HepG2 (cell line): ENCODE data around the gene MAGEB16. TPM values are rescaled to one million over a fixed set of nuclear protein-coding genes. Genes with fewer than 3 reads are reported as not detected.

Experiments used
- ATAC-seq: fragments of 200-7000 bp; cut with Tn5 transposase; 3 replicates; pipeline ENCODE4 v1.9.1; 2020; ENCODE audit warnings: mild to moderate bottlenecking, moderate library complexity
- BruUV-seq: library from RNA; stranded (reverse); fragments of 400-500 nt; replicated peaks from 2 replicates; lab custom pipeline; 2021; lab: Mats Ljungman, UMichigan
- CTCF ChIA-PET: fragments of 300-600 bp; formaldehyde crosslinking; extraction: SDS; loops from one replicate; lab custom pipeline; 2021; ENCODE audit warnings: low total read pairs, inconsistent platforms, low intra/inter-chr PET ratio; lab: Yijun Ruan, JAX
- POLR2A ChIA-PET: fragments of 350-600 bp; sonication (Branson Sonifier 250); formaldehyde crosslinking; loops from one replicate; lab custom pipeline; 2020; ENCODE audit warnings: antibody characterized with exemption, inconsistent platforms; lab: Yijun Ruan, JAX
- DNase-seq: peaks from one replicate; pipeline ENCODE4 v3.0.0-alpha.2; 2015; ENCODE audit warnings: low spot score
- FAIRE-seq: peaks from 3 replicates; lab custom pipeline; 2011; peaks lifted over from hg19 to GRCh38; lab: Jason Lieb, UNC
- H2AFZ ChIP-seq: one replicate; pipeline ENCODE4 v1.6.1; 2011; ENCODE audit warnings: low read length, inconsistent platforms
- H3K27ac ChIP-seq: fragments of 300-600 bp; 3 replicates; pipeline ENCODE4 v1.8.0; 2011; ENCODE audit warnings: mixed run types, mild to moderate bottlenecking, mixed read lengths, low read length, inconsistent platforms; ENCODE audit not compliant: insufficient read depth; ENCODE audit errors: extremely low read length
- H3K27me3 ChIP-seq, 2 experiments: fragments of 200-600 bp in 1 of 2; 2 replicates in 1 of 2; 3 replicates in 1 of 2; pipeline versions ENCODE4 v1.6.0 to v1.8.0; 2011; ENCODE audit warnings: low read length in 2 of 2, mild to moderate bottlenecking in 2 of 2, moderate library complexity in 2 of 2, inconsistent platforms in 1 of 2; ENCODE audit not compliant: insufficient read depth in 2 of 2, control insufficient read depth in 1 of 2
- H3K36me3 ChIP-seq, 2 experiments: fragments of 200-600 bp in 1 of 2; replicated peaks in 1 of 2; 2 replicates in 1 of 2; 3 replicates in 1 of 2; pipeline versions ENCODE4 v1.5.1 to v1.8.0; 2011; ENCODE audit warnings: low read length in 2 of 2, inconsistent platforms in 1 of 2; ENCODE audit not compliant: insufficient read depth in 2 of 2, control insufficient read depth in 1 of 2
- H3K4me1 ChIP-seq: 2 replicates; pipeline ENCODE4 v1.5.1; 2012; ENCODE audit warnings: low read length, inconsistent platforms; ENCODE audit not compliant: insufficient read depth
- H3K4me2 ChIP-seq: 2 replicates; pipeline ENCODE4 v1.6.0; 2011; ENCODE audit warnings: low read depth, low read length, inconsistent platforms
- H3K4me3 ChIP-seq, 3 experiments: fragments of 200-600 bp in 1 of 3; sonication (generic), shearing (Covaris generic) in 1 of 3; replicated peaks in 1 of 3; 2 replicates each; pipeline ENCODE4 v1.5.1; 2011 to 2016; ENCODE audit warnings: low read length in 3 of 3, inconsistent platforms in 2 of 3, low read depth in 2 of 3, mild to moderate bottlenecking in 2 of 3, control low read depth in 1 of 3, mixed read lengths in 1 of 3; ENCODE audit not compliant: insufficient read depth in 1 of 3
- H3K79me2 ChIP-seq: one replicate; pipeline ENCODE4 v1.6.1; 2011; ENCODE audit warnings: low read length, inconsistent platforms; ENCODE audit not compliant: insufficient read depth
- H3K9ac ChIP-seq: 2 replicates; pipeline ENCODE4 v1.6.0; 2011; ENCODE audit warnings: mild to moderate bottlenecking, low read depth, low read length, inconsistent platforms; ENCODE audit not compliant: insufficient read depth
- H3K9me3 ChIP-seq: 2 replicates; pipeline ENCODE4 v1.5.1; 2012; ENCODE audit warnings: mild to moderate bottlenecking, low read length
- H4K20me1 ChIP-seq: 2 replicates; pipeline ENCODE4 v1.6.0; 2011; ENCODE audit warnings: inconsistent platforms, mild to moderate bottlenecking, low read length, moderate library complexity; ENCODE audit not compliant: insufficient read depth
- ARID4A ChIP-seq: sonication (generic); formaldehyde crosslinking; IDR thresholded peaks from 2 replicates; pipeline ENCODE4 v1.5.0; 2020; ENCODE audit warnings: mild to moderate bottlenecking, missing genetic modification reagents, borderline replicate concordance
- FOXK2 ChIP-seq: fragments of 450-650 bp; IDR thresholded peaks from 2 replicates; pipeline ENCODE4 v1.6.1; 2016
- KLF15 ChIP-seq: sonication (generic); formaldehyde crosslinking; IDR thresholded peaks from 2 replicates; pipeline ENCODE4 v1.8.1; 2023; ENCODE audit warnings: borderline replicate concordance, mild to moderate bottlenecking, inconsistent platforms, missing genetic modification reagents, mixed read lengths
- KMT2A ChIP-seq: sonication (generic); formaldehyde crosslinking; IDR thresholded peaks from 2 replicates; pipeline ENCODE4 v1.4.0; 2020; ENCODE audit warnings: missing genetic modification reagents
- MXD3 ChIP-seq: IDR thresholded peaks from 2 replicates; pipeline ENCODE4 v1.6.1; 2016; ENCODE audit warnings: mild to moderate bottlenecking, missing biosample characterization, missing genetic modification reagents
- MXI1 ChIP-seq: IDR thresholded peaks from 3 replicates; pipeline ENCODE4 v1.6.1; 2012; ENCODE audit warnings: low read depth, low read length, inconsistent platforms, borderline replicate concordance
- RORA ChIP-seq: sonication (generic); formaldehyde crosslinking; IDR thresholded peaks from 2 replicates; pipeline ENCODE4 v1.5.0; 2020; ENCODE audit warnings: mild to moderate bottlenecking, missing genetic modification reagents, moderate library complexity
- TFE3 ChIP-seq: IDR thresholded peaks from 2 replicates; pipeline ENCODE4 v1.6.1; 2016
- ZBTB14 ChIP-seq: sonication (generic); formaldehyde crosslinking; IDR thresholded peaks from 2 replicates; pipeline ENCODE4 v1.4.0; 2020; ENCODE audit warnings: missing genetic modification reagents
- ZNF670 ChIP-seq: sonication (generic); formaldehyde crosslinking; IDR thresholded peaks from 2 replicates; pipeline ENCODE4 v1.8.0; 2022; ENCODE audit warnings: mild to moderate bottlenecking, missing genetic modification reagents, borderline replicate concordance
- ZNF674 ChIP-seq: sonication (generic); formaldehyde crosslinking; IDR thresholded peaks from 2 replicates; pipeline ENCODE4 v1.5.0; 2020; ENCODE audit warnings: low read depth, mild to moderate bottlenecking, missing genetic modification reagents
- ZNF747 ChIP-seq: sonication (generic); formaldehyde crosslinking; IDR thresholded peaks from 2 replicates; pipeline ENCODE4 v1.8.1; 2023; ENCODE audit warnings: missing genetic modification reagents, mild to moderate bottlenecking, borderline replicate concordance
- ZNF780A ChIP-seq: sonication (generic); formaldehyde crosslinking; IDR thresholded peaks from 2 replicates; pipeline ENCODE4 v1.8.0; 2022; ENCODE audit warnings: mild to moderate bottlenecking, missing genetic modification reagents, moderate library complexity
- ZSCAN31 ChIP-seq: sonication (generic); formaldehyde crosslinking; IDR thresholded peaks from 2 replicates; pipeline ENCODE4 v1.5.0; 2020; ENCODE audit warnings: low read depth, mild to moderate bottlenecking, missing genetic modification reagents
- WGBS: methylation state at CpG from one replicate; pipeline ENCODE4 v1.1.6; 2017; ENCODE audit warnings: low lambda C conversion rate; 5-methylcytosine and 5-hydroxymethylcytosine counted together
- in situ Hi-C: cut with HindIII; loops from 2 replicates; pipeline ENCODE4 v1.10.0; 2017; ENCODE audit warnings: low pct_unique_long_range_greater_than_20kb; ENCODE audit not compliant: extremely low pct_ligation_motif_present
- intact Hi-C: fragments of 100-400 bp; cut with micrococcal nuclease; formaldehyde crosslinking; loops from one replicate; pipeline ENCODE4 v1.10.0; 2022; ENCODE audit not compliant: unreplicated experiment
- polyA plus RNA-seq, 8 experiments: library from polyadenylated mRNA; depleted of rRNA in 3 of 8; stranded (reverse) in 7 of 8; unstranded in 1 of 8; fragments of >200 nt; fragmentation: Illumina TruSeq in 4 of 8; extraction: Trizol in 4 of 8; gene quantifications; 2 replicates each; pipeline versions ENCODE4 v1.2.1 to v1.2.3, GENCODE V29; 2011 to 2016; ENCODE audit warnings: low read depth in 4 of 8, missing spikeins in 1 of 8, mixed read lengths in 1 of 8; ENCODE audit not compliant: insufficient read depth in 1 of 8
- total RNA-seq, 5 experiments: library from RNA; depleted of rRNA; stranded (reverse); fragments of >200 nt; fragmentation: Illumina TruSeq; extraction: Trizol; gene quantifications; 2 replicates each; pipeline ENCODE4 v1.2.3, GENCODE V29; 2016; ENCODE audit warnings: low read depth in 1 of 5
- TF ChIP-seq, protein P1 (sequence below): sonication (generic); formaldehyde crosslinking; conservative IDR thresholded peaks from 2 replicates; pipeline ENCODE4 v1.8.1; 2023; ENCODE audit warnings: missing genetic modification reagents

The MAGEB16 gene
- total and polyA plus RNA-seq, 2 of the 13 experiments (the other 11 are each of a cell fraction or from before 2014, with no cell fraction given) = not detected

DNA sequence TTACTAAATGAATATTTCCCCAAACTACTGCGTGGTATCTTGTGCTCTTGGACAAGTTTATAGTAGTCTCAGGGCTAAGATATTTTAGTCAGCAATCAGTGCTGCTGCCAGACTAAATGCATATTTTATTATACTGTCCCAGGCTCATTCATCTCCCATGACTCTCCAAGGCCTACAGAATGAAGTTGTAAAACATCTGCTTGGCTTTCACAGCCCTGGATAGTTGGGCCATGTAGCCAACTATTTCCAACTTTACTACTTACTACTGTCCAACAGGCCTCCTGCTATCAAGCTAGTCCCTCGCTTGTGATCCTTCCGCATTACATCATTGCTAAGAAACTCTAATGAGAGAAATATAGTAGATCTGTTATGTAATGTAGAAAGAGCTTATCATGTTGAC, 31.4 kb downstream of the MAGEB16 start:
- BruUV-seq = no TSS peak
- Histone ChIP-seq H3K36me3 (no peaks in the 10 kb centered on the region), H3K9me3 (no peaks in the 10 kb centered on the region), H3K27me3 (no peaks in the 10 kb centered on the region), H4K20me1 (no peaks in the 10 kb centered on the region), H3K4me2 (no peak overlapping the region), H2AFZ (no peak overlapping the region), H3K4me1 (no peaks in the 10 kb centered on the region), H3K4me3 (no peak overlapping the region), H3K79me2 (no peaks in the 10 kb centered on the region), H3K9ac (no peak overlapping the region), H3K27ac (no peak overlapping the region)
- FAIRE-seq (no peak), ATAC-seq (no peak), DNase-seq (no peak)
- CTCF ChIA-PET = no interaction called here
- POLR2A ChIA-PET = no interaction called here
- intact Hi-C loops (no loop called here), in situ Hi-C loops (no loop called here)
- WGBS = 38% methylated on average over 3 of the region's 3 CpGs
- TF ChIP-seq TFE3 (CRISPR knock-in tag) (no peak), RORA (CRISPR knock-in tag) (no peak), ZNF747 (CRISPR knock-in tag) (no peak), KMT2A (CRISPR knock-in tag) (no peak), MXI1 (no peak), FOXK2 (no peak), ZBTB14 (CRISPR knock-in tag) (no peak), ZSCAN31 (no peak), MXD3 (no peak), ZNF674 (no peak), ZNF670 (CRISPR knock-in tag) (no peak), ZNF780A (CRISPR knock-in tag) (no peak), ARID4A (CRISPR knock-in tag) (no peak), KLF15 (CRISPR knock-in tag) (no peak)
- TF ChIP-seq, protein P1, sequence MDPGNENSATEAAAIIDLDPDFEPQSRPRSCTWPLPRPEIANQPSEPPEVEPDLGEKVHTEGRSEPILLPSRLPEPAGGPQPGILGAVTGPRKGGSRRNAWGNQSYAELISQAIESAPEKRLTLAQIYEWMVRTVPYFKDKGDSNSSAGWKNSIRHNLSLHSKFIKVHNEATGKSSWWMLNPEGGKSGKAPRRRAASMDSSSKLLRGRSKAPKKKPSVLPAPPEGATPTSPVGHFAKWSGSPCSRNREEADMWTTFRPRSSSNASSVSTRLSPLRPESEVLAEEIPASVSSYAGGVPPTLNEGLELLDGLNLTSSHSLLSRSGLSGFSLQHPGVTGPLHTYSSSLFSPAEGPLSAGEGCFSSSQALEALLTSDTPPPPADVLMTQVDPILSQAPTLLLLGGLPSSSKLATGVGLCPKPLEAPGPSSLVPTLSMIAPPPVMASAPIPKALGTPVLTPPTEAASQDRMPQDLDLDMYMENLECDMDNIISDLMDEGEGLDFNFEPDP = no peak
